Non-pigmented ciliary epithelial cell (primary cell): Measurements from ENCODE around the gene ELAVL2.
"Not testable (repeated sequence)": the region's sequence is repeated elsewhere in the genome, so short reads cannot be mapped to it uniquely, and the experiment has no call there.

Experiments used
- DNase-seq: peaks from one replicate; pipeline ENCODE4 v3.0.0-alpha.2; 2010; ENCODE audit warnings: low read depth

The ELAVL2 gene

DNA sequence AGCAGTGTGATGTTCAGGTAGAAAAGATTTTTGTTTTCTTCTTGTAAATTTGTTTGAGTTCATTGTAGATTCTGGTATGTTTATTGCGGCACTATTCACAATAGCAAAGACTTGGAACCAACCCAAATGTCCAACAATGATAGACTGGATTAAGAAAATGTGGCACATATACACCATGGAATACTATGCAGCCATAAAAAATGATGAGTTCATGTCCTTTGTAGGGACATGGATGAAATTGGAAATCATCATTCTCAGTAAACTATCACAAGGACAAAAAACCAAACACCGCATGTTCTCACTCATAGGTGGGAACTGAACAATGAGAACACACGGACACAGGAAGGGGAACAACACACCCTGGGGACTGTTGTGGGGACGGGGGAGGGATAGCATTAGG is 103.0 kb downstream of the ELAVL2 start:
- DNase-seq = not testable (repeated sequence)

DNA sequence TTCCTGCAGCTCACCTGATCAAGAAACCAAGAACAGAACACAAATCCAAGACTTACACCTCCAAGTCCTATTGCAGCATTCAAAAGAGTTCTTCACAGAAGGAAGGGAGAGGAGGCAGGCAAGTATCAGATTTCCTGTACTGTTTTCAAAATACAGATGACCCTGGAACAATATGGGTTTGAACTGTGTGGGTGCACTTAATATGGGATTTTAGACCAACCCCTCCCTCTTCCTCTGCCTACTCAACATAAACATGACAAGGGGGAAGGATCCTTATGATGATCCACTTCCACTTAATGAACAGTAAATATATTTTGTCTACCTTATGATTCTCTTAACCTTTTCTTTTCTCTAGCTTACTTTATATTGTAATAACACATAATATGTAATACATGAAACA is 104.6 kb downstream of the ELAVL2 start:
- no peak for DNase-seq

DNA sequence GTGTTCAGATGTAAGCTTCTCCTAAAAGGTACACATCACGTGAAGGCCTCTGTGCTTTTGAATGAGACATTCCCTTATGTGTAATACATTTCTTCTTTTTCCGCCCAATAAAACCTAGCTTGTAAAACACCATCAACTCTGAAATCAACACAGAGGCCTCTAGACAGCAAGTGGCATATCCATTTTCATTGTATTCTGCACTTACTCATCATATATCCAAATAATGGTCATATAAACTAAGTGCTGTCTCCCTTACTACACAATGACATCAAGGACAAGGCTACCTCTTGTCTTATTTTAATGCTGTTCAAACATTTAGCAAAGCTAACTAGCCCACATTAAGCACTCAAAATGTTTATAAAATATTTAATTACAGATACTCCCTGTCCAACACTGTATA is 108.5 kb downstream of the ELAVL2 start:
- DNase-seq = no peak

DNA sequence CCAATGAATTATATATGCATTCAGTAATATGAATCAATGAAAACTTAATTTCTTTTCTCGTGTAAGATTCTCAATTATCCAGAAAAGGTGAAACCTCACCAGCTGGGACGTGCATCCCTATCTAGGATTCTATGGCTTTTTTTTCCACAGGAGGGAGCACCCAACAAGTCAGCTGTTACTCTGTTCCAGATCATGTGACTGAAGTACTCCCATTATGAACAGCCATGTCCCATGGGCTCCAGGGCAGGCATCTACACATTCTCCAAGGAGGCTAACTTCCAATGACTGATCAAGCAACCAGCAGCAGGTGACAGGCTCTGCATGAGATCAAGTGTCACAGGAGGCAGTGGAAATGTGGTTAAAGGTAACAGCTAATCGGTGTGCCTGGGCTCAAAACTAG is 118.8 kb downstream of the ELAVL2 start:
- no peak for DNase-seq

GRCh38 chr9:23702311-23702922 is 123.6 kb downstream of the ELAVL2 start:
- DNase-seq = no peak

GRCh38 chr9:23701291-23701690 is 124.7 kb downstream of the ELAVL2 start:
- no peak for DNase-seq

DNA sequence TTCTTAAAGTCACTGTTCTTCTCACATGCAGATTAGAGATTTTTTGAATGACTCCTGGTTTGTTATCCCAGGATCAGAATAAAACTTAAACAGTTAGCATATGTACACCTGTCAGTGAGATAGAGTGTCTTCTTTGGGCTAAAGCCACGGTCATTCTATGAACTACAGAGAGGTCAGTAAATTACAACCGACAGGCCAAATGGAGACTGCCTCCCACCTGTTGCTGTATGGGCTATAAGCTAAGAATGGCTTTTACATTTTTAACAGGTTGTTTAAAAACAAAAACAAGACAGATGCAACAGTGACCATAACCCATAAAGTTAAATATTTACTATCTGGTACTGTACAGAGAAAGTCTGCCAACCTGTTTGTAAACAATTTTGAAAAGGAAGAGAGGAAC is 125.7 kb downstream of the ELAVL2 start:
- DNase-seq = no peak

GRCh38 chr9:23698161-23698560 is 127.9 kb downstream of the ELAVL2 start:
- DNase-seq = no peak

DNA sequence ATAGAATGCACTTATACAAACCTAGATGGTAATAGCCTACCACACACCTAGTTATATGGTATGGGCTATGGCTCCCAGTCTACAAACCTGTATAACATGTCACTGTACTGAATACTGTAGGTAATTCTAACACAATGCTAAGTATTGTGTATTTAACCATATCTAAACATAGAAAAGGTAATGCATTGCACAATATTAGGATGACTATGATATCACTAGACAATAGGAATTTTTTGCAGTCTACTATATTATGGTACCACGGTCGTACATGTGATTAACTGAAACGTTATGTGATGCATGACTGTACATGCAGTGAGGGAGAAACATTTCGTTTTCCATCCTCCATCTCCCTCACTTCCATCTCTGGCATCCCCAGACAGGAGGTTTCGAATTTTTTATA is 130.5 kb downstream of the ELAVL2 start:
- DNase-seq = no peak

DNA sequence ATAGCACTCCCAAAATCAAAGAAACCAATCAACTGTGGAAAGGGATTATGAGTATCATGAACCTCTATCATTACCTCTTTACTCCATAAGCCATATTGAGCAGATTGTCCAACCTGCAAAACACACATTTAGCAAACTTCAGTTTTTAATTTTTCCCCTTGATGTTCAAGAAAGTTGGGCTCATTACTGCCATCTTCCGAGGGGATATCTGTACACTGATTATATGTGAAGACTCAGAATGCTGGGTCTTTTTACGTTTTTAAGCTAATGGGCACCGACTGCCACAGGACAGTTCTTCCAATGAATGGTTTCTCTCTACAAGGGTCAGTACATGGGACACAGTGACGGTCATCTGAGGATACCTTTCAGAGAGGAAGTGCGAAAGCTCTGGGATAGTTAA is 132.7 kb downstream of the ELAVL2 start:
- DNase-seq = no peak

- DNase-seq = no peak
Observed at GRCh38 chr9:23686896-23687295, 139.1 kb downstream of the ELAVL2 start.

DNA sequence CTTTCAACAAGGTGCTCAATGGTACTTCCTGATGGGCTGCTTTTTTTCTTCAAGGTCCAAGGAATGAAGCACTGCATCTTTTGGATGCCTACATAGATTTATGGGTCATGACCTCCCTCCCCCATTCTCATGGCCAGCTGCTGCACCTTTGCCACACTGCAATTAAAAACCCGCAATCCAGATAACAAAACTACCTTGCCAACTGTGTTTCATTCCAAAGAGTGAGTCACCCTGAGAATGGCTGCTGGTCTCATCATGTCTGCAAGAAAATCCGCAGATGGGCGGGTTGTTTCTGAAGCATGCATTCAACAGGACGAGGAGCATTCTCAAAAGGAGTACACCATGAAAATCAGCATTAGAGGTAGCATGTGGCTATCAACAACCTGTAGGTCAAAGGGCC is 139.8 kb downstream of the ELAVL2 start:
- DNase-seq = no peak

- no peak for DNase-seq
Observed at GRCh38 chr9:23683611-23684061, 142.4 kb downstream of the ELAVL2 start.

- no peak for DNase-seq
Observed at GRCh38 chr9:23682891-23683431, 143.1 kb downstream of the ELAVL2 start.

- no peak for DNase-seq
Observed at GRCh38 chr9:23682352-23682751, 143.7 kb downstream of the ELAVL2 start.

DNA sequence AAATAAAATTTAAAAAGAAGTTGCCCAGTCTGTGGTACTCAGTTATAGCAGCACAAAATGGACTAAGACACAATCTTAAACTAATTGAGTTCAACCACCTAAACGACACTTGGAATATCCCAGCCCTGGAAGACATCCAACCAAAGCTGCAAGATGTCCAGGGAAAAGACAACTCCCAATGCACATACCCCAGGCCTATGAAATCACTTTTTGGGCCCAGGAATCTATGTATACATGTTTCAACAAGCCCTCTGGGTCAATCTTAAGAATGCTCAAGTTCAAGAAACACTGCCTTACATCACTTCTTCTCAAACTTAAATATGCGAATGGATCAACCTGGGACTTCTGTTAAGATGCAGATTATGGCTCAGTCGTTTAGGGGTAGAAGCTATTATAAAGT is 148.6 kb downstream of the ELAVL2 start:
- no peak for DNase-seq

DNA sequence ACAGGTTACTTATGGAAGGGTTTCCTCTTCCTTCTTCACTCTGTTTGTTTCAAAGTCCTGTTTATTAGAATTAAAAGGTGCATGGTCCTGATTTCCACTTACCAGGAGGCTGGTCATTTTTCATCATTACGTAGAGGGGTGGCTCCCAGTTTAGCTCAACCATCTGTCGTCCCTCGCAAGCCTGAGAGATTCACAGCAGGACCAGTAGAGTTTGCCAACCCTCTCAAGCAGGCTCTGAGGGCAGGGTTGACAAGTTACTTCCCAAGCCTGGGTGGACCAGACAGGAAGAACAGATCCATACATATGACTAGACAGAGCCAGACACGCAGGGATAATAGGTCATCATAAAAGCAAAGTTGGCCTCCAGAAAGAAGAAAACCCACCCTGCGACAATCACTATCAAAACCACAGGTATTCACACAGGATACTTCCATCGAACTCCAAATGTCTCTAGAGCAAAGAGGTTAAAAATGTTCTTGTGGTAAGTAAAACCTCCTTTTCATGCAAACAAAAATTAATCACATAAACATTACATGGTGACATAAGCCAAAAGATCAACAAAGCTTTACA is 151.9 kb downstream of the ELAVL2 start:
- DNase-seq = no peak

DNA sequence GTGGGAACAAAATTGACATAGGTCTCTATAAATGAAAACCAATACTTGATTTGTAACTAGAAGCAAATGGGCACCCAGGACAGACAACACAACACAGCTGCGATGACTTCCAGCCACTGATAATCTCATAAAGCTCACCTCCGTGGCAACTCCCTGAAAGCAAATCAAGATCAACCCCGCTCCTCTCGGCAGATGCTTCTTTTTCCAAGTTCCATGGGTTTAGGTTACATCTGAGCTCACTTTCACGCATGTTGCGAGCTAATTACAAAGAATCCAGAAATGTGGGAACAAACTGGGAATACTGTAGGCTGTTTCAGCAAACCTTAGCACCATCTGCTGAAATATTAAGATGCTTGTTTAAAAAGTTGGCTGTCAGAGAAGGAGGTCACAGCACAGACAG is 153.9 kb downstream of the ELAVL2 start:
- no peak for DNase-seq

GRCh38 chr9:23669776-23670175 is 156.3 kb downstream of the ELAVL2 start:
- DNase-seq = no peak

- no peak for DNase-seq
Observed at GRCh38 chr9:23665635-23666034, 160.4 kb downstream of the ELAVL2 start.

DNA sequence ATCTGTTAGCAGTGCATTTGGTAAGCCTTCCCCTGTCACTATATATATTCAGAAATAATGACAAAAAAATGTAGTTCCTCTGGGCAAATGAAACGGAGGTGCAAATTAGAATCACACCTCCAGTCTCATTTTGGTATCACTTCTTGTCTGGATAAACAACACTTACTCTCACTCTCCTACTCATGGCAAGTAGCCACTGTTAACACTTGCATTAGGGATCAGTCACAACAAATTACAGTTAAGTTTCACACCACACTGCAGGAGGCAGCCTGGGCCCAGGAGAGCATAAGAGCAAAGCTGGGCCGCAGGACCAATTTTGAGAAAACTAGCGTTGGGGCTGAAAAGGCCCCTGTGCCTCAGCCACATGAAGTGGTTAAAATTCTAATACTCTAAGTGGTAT is 161.0 kb downstream of the ELAVL2 start:
- no peak for DNase-seq

DNA sequence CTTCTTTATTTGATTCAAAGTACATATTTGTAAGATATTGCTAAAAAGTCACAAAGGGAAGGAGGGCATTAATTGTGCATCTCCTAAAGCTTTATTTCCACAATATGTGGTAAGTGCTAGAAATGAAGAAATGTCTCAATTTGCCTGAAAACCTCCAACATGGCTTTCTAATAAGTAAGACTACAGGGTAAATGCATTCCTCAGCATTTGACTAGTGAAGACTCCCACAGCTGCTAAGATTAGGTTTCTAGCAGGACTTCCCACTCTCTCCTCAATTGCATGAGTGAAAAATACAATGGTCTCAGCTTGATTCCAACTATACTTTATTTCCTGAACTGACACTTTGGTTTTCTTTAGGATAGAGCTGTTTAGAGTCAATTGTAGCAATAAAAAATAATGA is 162.1 kb downstream of the ELAVL2 start:
- no peak for DNase-seq

- no peak for DNase-seq
Observed at GRCh38 chr9:23663536-23663935, 162.5 kb downstream of the ELAVL2 start.

- DNase-seq = no peak
Observed at GRCh38 chr9:23663125-23663524, 162.9 kb downstream of the ELAVL2 start.
